ENCODE data around the gene SGCD.

GRCh38 chr5:156682971-156683370 lies 356.0 kb downstream of the SGCD start:
- TF ChIP-seq RFX5 (IDR thresholded peaks at IDR 0.05; ENCODE audit: low read length) (no peak), TEAD4 (IDR thresholded peaks at IDR 0.05; ENCODE audit: borderline replicate concordance, insufficient read depth) (no peak), YY1 (IDR thresholded peaks at IDR 0.05; ENCODE audit: low read depth) (no peak), CTCF (IDR thresholded peaks at IDR 0.05) (no peak), SIN3A (IDR thresholded peaks at IDR 0.05; ENCODE audit: borderline replicate concordance, low read depth, low read length) (no peak), POLR2AphosphoS5 (IDR thresholded peaks at IDR 0.05; ENCODE audit: low read depth, low read length) (no peak), TCF12 (IDR thresholded peaks at IDR 0.05) (no peak), TAF1 (IDR thresholded peaks at IDR 0.05; ENCODE audit: borderline replicate concordance, low read depth, low read length) (no peak), RCOR1 (IDR thresholded peaks at IDR 0.05; ENCODE audit: low read length) (no peak)

All from SK-N-SH (cell line).